ENCODE results near the gene RNU7-1.

DNA sequence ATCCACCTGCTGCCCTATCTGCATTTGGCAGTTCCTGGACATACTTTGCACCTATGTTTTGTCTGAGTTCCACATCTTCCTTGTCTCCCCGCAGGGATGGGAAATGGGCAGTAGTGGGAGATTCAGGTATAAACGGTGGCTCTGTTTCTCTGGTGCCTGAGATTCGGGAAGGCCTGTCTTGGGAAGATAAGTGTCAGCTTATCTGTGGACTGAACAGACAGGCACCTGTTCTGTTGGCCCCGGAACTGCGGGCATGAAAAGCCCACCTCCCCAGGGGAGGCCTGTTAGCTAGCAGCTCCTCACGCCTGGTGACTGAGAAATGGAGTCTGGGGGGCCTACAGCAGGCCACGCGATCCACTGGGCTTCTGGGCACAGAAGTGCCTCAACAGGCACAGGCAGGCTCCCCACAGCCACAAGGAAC is 21.0 kb downstream of the RNU7-1 start:
- TF ChIP-seq, protein P1, sequence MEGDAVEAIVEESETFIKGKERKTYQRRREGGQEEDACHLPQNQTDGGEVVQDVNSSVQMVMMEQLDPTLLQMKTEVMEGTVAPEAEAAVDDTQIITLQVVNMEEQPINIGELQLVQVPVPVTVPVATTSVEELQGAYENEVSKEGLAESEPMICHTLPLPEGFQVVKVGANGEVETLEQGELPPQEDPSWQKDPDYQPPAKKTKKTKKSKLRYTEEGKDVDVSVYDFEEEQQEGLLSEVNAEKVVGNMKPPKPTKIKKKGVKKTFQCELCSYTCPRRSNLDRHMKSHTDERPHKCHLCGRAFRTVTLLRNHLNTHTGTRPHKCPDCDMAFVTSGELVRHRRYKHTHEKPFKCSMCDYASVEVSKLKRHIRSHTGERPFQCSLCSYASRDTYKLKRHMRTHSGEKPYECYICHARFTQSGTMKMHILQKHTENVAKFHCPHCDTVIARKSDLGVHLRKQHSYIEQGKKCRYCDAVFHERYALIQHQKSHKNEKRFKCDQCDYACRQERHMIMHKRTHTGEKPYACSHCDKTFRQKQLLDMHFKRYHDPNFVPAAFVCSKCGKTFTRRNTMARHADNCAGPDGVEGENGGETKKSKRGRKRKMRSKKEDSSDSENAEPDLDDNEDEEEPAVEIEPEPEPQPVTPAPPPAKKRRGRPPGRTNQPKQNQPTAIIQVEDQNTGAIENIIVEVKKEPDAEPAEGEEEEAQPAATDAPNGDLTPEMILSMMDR (IDR thresholded peaks at IDR 0.05; ENCODE audit: low read length): no peak
- no peak for TF ChIP-seq EZH2 (optimal IDR thresholded peaks at IDR 0.05; ENCODE audit: low read depth, low read length)
- TF ChIP-seq EZH2phosphoT487 (IDR thresholded peaks at IDR 0.05; ENCODE audit: low read length): no peak
